ENCODE data around the gene GSTO2.
"Not testable (repeated sequence)": the region's sequence is repeated elsewhere in the genome, so short reads cannot be mapped to it uniquely, and the experiment has no call there.

Gene GSTO2

DNA sequence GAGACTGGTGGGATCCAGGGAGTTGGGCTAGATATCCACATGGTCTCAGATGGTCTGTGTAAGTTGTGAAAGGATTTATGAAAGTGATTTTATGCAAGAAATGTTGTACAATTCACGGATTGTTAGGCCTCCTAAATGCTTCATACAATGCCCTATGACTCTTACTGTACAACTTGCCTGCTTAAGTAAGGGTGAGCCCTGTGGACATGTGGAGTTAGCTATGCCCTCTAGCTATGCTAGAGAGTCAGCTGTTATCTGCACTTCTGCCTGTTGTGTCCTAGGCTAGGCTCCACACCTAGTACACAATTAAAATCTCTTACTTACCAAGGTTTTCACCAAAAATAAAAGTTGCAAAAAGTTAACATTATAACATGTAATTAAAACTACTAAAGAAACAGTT lies 35.2 kb upstream of the GSTO2 start:
- H3K4me3 ChIP-seq (replicated peaks; ENCODE audit: low read depth, low read length), result no peak overlapping the region
- TF ChIP-seq, protein P1, sequence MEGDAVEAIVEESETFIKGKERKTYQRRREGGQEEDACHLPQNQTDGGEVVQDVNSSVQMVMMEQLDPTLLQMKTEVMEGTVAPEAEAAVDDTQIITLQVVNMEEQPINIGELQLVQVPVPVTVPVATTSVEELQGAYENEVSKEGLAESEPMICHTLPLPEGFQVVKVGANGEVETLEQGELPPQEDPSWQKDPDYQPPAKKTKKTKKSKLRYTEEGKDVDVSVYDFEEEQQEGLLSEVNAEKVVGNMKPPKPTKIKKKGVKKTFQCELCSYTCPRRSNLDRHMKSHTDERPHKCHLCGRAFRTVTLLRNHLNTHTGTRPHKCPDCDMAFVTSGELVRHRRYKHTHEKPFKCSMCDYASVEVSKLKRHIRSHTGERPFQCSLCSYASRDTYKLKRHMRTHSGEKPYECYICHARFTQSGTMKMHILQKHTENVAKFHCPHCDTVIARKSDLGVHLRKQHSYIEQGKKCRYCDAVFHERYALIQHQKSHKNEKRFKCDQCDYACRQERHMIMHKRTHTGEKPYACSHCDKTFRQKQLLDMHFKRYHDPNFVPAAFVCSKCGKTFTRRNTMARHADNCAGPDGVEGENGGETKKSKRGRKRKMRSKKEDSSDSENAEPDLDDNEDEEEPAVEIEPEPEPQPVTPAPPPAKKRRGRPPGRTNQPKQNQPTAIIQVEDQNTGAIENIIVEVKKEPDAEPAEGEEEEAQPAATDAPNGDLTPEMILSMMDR (IDR thresholded peaks at IDR 0.05; ENCODE audit: low read length, missing control alignments), result no peak
- DNase-seq (ENCODE audit: low read depth), result no peak

DNA sequence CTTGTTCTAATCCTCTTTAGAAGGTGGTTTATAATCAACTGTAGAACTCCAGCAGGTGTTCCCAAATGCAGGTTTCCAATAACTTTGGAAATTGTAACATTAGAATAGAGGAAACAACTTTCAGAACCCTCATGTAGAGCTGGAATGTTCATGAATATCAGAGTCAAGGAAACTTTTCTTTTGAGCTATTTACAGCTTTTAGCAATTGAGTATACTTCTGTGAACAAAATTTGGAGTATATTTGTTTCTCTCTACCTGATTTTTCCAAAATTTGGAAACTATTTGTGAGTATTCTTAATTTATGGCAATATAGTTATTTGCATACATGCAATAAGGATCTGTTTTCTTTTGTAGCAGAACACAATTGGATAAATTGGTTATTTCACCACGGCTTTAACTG lies 34.0 kb upstream of the GSTO2 start:
- no peak overlapping the region for H3K4me3 ChIP-seq (replicated peaks; ENCODE audit: low read depth, low read length)
- TF ChIP-seq, protein P1 (IDR thresholded peaks at IDR 0.05; ENCODE audit: low read length, missing control alignments), result no peak
- DNase-seq (ENCODE audit: low read depth), result no peak

DNA sequence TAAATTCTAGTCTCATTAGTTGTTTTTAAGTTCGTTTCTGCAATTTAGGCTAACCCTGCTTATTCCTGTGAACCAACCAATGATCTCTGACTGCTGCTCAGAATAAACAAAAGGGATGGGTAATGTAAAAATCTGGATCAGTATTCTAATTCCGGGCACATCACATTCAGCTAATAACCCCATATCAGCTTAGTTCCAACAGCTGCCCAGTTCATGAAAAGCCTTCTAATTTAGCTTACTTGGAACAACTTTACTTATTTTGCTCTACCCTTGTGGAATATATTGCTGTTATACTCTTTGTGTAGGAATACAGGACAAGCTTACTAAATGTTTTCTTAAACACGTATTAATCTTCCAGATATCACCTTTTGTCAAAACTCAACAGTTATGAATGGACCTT lies 33.2 kb upstream of the GSTO2 start:
- TF ChIP-seq, protein P1 (IDR thresholded peaks at IDR 0.05; ENCODE audit: low read length, missing control alignments), result no peak
- H3K4me3 ChIP-seq (replicated peaks; ENCODE audit: low read depth, low read length), result no peak overlapping the region
- DNase-seq (ENCODE audit: low read depth), result no peak

DNA sequence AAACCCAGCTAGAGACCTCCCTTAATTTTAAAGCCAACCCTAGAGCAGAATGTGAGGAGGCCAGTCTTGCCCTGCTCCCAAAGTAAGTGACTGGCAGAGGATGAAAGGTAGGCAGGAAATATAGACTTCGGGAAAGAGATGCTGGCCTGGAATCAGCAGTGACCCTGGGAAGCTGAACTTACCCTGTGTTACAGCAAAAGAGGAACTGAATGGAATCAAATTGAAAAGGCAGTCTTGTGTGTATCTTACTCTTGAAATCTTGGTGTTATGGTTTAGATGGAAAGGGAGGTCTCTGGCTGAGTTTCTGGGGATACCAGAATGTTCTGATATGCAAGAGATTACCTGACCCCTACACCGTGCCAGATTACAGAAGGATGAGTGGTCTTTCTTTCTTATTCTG lies 28.9 kb upstream of the GSTO2 start:
- H3K4me3 ChIP-seq (replicated peaks; ENCODE audit: low read depth, low read length), result no peak overlapping the region
- no peak for DNase-seq (ENCODE audit: low read depth)
- TF ChIP-seq, protein P1 (IDR thresholded peaks at IDR 0.05; ENCODE audit: low read length, missing control alignments), result no peak

DNA sequence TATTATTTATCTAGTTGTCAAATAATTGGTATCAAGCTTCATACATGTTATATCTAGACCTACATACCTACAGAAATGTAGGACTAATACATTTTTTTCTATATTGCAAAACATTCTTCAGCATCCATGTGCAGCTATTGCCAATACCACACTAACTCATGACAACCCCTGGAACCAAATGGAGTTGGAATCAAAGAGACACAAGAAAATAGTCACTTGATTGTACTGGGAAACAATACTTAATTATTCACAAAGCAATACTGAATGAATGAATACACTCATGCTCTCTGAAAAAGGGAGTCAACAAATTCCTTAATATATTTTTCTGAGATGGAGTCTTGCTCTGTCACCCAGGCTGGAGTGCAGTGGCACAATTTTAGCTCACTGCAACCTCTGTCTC lies 26.4 kb upstream of the GSTO2 start:
- no peak for DNase-seq (ENCODE audit: low read depth)
- no peak overlapping the region for H3K4me3 ChIP-seq (replicated peaks; ENCODE audit: low read depth, low read length)
- TF ChIP-seq, protein P1 (IDR thresholded peaks at IDR 0.05; ENCODE audit: low read length, missing control alignments), result no peak

DNA sequence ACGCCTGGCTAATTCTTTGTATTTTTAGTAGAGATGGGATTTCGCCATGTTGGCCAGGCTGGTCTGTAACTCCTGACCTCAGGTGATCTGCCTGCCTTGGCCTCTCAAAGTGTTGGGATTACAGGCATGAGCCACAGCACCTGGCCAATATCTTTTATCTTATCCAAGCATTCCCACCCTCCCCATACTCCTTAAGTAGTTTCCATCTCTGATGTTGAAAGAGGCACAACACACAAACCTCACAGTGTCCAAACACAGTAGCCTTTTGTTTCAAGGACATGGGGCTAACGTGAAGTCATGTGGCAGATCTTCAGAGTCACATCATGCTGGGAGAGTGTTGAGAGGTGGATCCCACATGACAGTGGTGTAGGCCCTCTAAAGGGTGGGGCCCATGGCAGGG lies 26.0 kb upstream of the GSTO2 start:
- not testable (repeated sequence) for DNase-seq (ENCODE audit: low read depth)

DNA sequence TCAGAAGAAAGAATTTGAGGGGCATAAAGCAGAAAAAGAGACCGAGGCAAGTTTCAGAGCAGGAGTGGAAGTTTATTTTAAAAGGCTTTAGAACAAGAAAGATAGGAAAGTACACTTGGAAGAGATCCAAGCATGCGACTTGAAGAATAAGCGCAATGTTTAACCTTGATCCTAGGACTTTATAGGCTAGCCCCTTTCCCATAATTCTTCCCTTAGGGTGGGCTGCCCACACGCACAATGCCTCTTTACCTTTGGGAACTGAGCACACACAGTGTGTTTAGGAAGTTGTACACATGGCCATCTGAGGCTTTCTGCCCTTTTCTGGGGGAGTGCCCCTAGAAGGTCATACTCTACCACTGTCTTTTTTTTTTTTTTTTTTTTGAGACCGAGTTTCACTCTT lies 25.5 kb upstream of the GSTO2 start:
- no peak for DNase-seq (ENCODE audit: low read depth)
- H3K4me3 ChIP-seq (replicated peaks; ENCODE audit: low read depth, low read length), result no peak overlapping the region
- TF ChIP-seq, protein P1 (IDR thresholded peaks at IDR 0.05; ENCODE audit: low read length, missing control alignments), result no peak

More for the DNA sequence above, 26.0 kb upstream of the GSTO2 start:
- H3K4me3 ChIP-seq (replicated peaks; ENCODE audit: low read depth, low read length), result not testable (repeated sequence)

Data from fibroblast of pulmonary artery (primary cell).